ENCODE measurements around the gene KIF16B.

GRCh38 chr20:16265334-16265733 is 307.9 kb downstream of the KIF16B start:
- TF ChIP-seq, protein P1, sequence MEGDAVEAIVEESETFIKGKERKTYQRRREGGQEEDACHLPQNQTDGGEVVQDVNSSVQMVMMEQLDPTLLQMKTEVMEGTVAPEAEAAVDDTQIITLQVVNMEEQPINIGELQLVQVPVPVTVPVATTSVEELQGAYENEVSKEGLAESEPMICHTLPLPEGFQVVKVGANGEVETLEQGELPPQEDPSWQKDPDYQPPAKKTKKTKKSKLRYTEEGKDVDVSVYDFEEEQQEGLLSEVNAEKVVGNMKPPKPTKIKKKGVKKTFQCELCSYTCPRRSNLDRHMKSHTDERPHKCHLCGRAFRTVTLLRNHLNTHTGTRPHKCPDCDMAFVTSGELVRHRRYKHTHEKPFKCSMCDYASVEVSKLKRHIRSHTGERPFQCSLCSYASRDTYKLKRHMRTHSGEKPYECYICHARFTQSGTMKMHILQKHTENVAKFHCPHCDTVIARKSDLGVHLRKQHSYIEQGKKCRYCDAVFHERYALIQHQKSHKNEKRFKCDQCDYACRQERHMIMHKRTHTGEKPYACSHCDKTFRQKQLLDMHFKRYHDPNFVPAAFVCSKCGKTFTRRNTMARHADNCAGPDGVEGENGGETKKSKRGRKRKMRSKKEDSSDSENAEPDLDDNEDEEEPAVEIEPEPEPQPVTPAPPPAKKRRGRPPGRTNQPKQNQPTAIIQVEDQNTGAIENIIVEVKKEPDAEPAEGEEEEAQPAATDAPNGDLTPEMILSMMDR (IDR thresholded peaks at IDR 0.05) = no peak
- no peak for TF ChIP-seq EP300 (IDR thresholded peaks at IDR 0.05)
- no peak for TF ChIP-seq POLR2A (IDR thresholded peaks at IDR 0.05)
- TF ChIP-seq POLR2AphosphoS5 (IDR thresholded peaks at IDR 0.05) = no peak

All from sigmoid colon (tissue), 4 donors.